GM12878 (cell line): ENCODE measurements around the gene SIX1. TPM values are rescaled to one million over a fixed set of nuclear protein-coding genes. Genes with fewer than 3 reads are reported as not detected.

Experiments
- ATAC-seq: fragments of 200-7000 bp; cut with Tn5 transposase; 3 replicates; pipeline ENCODE4 v1.9.1; 2020; ENCODE audit warnings: mild to moderate bottlenecking, moderate library complexity
- BruUV-seq: library from RNA; stranded (reverse); fragments of 400-500 nt; replicated peaks from 2 replicates; lab custom pipeline; 2021; lab: Mats Ljungman, UMichigan
- CTCF ChIA-PET: fragments of 300-600 bp; sonication (Branson Sonifier 250); formaldehyde crosslinking; extraction: SDS; loops from one replicate; lab custom pipeline; 2021; ENCODE audit warnings: inconsistent platforms; lab: Yijun Ruan, JAX
- POLR2A ChIA-PET: fragments of 350-600 bp; formaldehyde crosslinking; extraction: SDS; loops from one replicate; lab custom pipeline; 2021; ENCODE audit warnings: inconsistent platforms; lab: Charles Lee
- RAD21 ChIA-PET: fragments of 300-600 bp; sonication (Branson Sonifier 250); formaldehyde crosslinking; loops from one replicate; lab custom pipeline; 2023; ENCODE audit warnings: antibody characterized with exemption; ENCODE audit not compliant: unreplicated experiment; lab: Charles Lee
- SMC1A ChIA-PET: fragments of 300-600 bp; sonication (Branson Sonifier 250); formaldehyde crosslinking; loops from one replicate; lab custom pipeline; 2023; ENCODE audit not compliant: unreplicated experiment, uncharacterized antibody; lab: Charles Lee
- DNase-seq: peaks from one replicate; pipeline ENCODE4 v3.0.0-alpha.2; 2011; ENCODE audit warnings: low read depth, low spot score
- FAIRE-seq: peaks from 3 replicates; lab custom pipeline; 2011; peaks lifted over from hg19 to GRCh38; lab: Jason Lieb, UNC
- H2AFZ ChIP-seq: 2 replicates; pipeline ENCODE4 v1.6.0; 2011; ENCODE audit warnings: low read depth, low read length, control low read depth; ENCODE audit not compliant: control insufficient read depth
- H3K27ac ChIP-seq: 2 replicates; pipeline ENCODE4 v1.5.1; 2011; ENCODE audit warnings: control low read depth; ENCODE audit not compliant: control insufficient read depth, insufficient read depth
- H3K27me3 ChIP-seq, 2 experiments: replicated peaks in 1 of 2; 2 replicates each; pipeline versions ENCODE4 v1.6.0 to v1.6.1; 2011; ENCODE audit warnings: low read length in 1 of 2; ENCODE audit not compliant: control insufficient read depth in 2 of 2, insufficient read depth in 2 of 2
- H3K36me3 ChIP-seq, 2 experiments: 2 replicates each; pipeline ENCODE4 v1.5.1; 2011; ENCODE audit warnings: low read length in 1 of 2; ENCODE audit not compliant: control insufficient read depth in 2 of 2, insufficient read depth in 2 of 2
- H3K4me1 ChIP-seq: 2 replicates; pipeline ENCODE4 v1.6.1; 2011; ENCODE audit warnings: mild to moderate bottlenecking, low read length, moderate library complexity, mixed read lengths; ENCODE audit not compliant: control insufficient read depth, insufficient read depth
- H3K4me2 ChIP-seq: 2 replicates; pipeline ENCODE4 v1.6.0; 2011; ENCODE audit warnings: control low read depth; ENCODE audit not compliant: control insufficient read depth, insufficient read depth
- H3K4me3 ChIP-seq: fragments of 200-600 bp; sonication (generic); 2 replicates; pipeline ENCODE4 v1.5.1; 2016
- H3K79me2 ChIP-seq: 2 replicates; pipeline ENCODE4 v1.6.0; 2011; ENCODE audit warnings: low read length; ENCODE audit not compliant: control insufficient read depth, insufficient read depth
- H3K9ac ChIP-seq: 2 replicates; pipeline ENCODE4 v1.8.0; 2011; ENCODE audit warnings: low read length, control low read depth, mixed read lengths; ENCODE audit not compliant: control insufficient read depth, insufficient read depth
- H3K9me3 ChIP-seq: replicated peaks from 3 replicates; pipeline ENCODE4 v1.5.1; 2011; ENCODE audit warnings: mild to moderate bottlenecking, low read length; ENCODE audit not compliant: control insufficient read depth, insufficient read depth
- H4K20me1 ChIP-seq: 2 replicates; pipeline ENCODE4 v1.6.0; 2011; ENCODE audit not compliant: control insufficient read depth, insufficient read depth
- ATF7 ChIP-seq: fragments of 450-650 bp; IDR thresholded peaks from 2 replicates; pipeline ENCODE4 v1.6.1; 2016; ENCODE audit warnings: low read depth, mild to moderate bottlenecking
- DPF2 ChIP-seq: fragments of 450-650 bp; IDR thresholded peaks from 2 replicates; pipeline ENCODE4 v1.6.1; 2017; ENCODE audit warnings: mild to moderate bottlenecking
- EZH2 ChIP-seq: IDR thresholded peaks from 2 replicates; pipeline ENCODE4 v1.6.1; 2012; ENCODE audit warnings: low read depth, mild to moderate bottlenecking, control low read depth, inconsistent platforms, low read length, borderline replicate concordance; ENCODE audit not compliant: control insufficient read depth
- IRF3 ChIP-seq: fragments of 450-650 bp; IDR thresholded peaks from 2 replicates; pipeline ENCODE4 v1.6.1; 2014; ENCODE audit warnings: mild to moderate bottlenecking
- NRF1 ChIP-seq: conservative IDR thresholded peaks from 2 replicates; pipeline ENCODE4 v1.6.1; 2011; ENCODE audit warnings: mild to moderate bottlenecking, low read depth, low read length, improper control_type of control experiment
- RAD21 ChIP-seq: IDR thresholded peaks from 2 replicates; pipeline ENCODE4 v1.6.1; 2011; ENCODE audit warnings: mild to moderate bottlenecking, low read depth, low read length, moderate library complexity; ENCODE audit not compliant: insufficient read depth
- RCOR1 ChIP-seq: conservative IDR thresholded peaks from 2 replicates; pipeline ENCODE4 v1.6.1; 2012; ENCODE audit warnings: low read depth, low read length, improper control_type of control experiment
- SIN3A ChIP-seq: IDR thresholded peaks from 2 replicates; pipeline ENCODE4 v1.6.1; 2012; ENCODE audit warnings: low read depth, low read length, improper control_type of control experiment
- ZBTB4 ChIP-seq: fragments of 450-650 bp; formaldehyde crosslinking; IDR thresholded peaks from 2 replicates; pipeline ENCODE4 v1.4.0; 2022; ENCODE audit warnings: mild to moderate bottlenecking, moderate library complexity
- ZNF207 ChIP-seq: fragments of 450-650 bp; IDR thresholded peaks from 2 replicates; pipeline ENCODE4 v1.6.1; 2014; ENCODE audit warnings: antibody characterized with exemption, mild to moderate bottlenecking, borderline replicate concordance
- WGBS: methylation state at CpG from one replicate; pipeline ENCODE4 v1.1.6; 2016; ENCODE audit warnings: low lambda C conversion rate; ENCODE audit not compliant: insufficient replicate concordance, insufficient coverage; ENCODE audit errors: missing lambda C conversion rate; 5-methylcytosine and 5-hydroxymethylcytosine counted together
- in situ Hi-C: fragments of 300-500 bp; cut with MboI; formaldehyde crosslinking; loops from 9 replicates; pipeline ENCODE4 v1.14.3; 2018; ENCODE audit warnings: mixed read lengths
- intact Hi-C: fragments of 100-400 bp; cut with micrococcal nuclease; formaldehyde crosslinking; loops from one replicate; pipeline ENCODE4 v1.14.2; 2022; ENCODE audit not compliant: unreplicated experiment
- polyA plus RNA-seq, 11 experiments: library from polyadenylated mRNA; depleted of rRNA in 4 of 11; unstranded in 6 of 11; stranded (reverse) in 5 of 11; fragments of >200 nt; fragmentation: Nextera tagmentation in 4 of 11; fragmentation: Illumina TruSeq in 1 of 11; extraction: Ambion mirVana in 4 of 11; extraction: Trizol in 1 of 11; gene quantifications; 1 replicate in 1 of 11; 2 replicates in 10 of 11; pipeline versions ENCODE4 v1.2.1 to v1.2.3, GENCODE V29; 2011 to 2016; ENCODE audit warnings: inconsistent platforms in 2 of 11, missing spikeins in 2 of 11, low read depth in 1 of 11
- total RNA-seq, 4 experiments: library from RNA; depleted of rRNA in 3 of 4; stranded (reverse); fragments of >200 nt in 3 of 4; fragmentation: Illumina TruSeq in 1 of 4; extraction: Trizol in 1 of 4; gene quantifications; 2 replicates each; pipeline versions ENCODE4 v1.2.1 to v1.2.3, GENCODE V29; 2013 to 2021

SIX1 gene
- total and polyA plus RNA-seq, 10 of the 15 experiments (the other 5 are each of a cell fraction or from before 2014, with no cell fraction given) = 0.03 to 0.06 (median 0.05) TPM; not detected in 5

- TF ChIP-seq DPF2 = no peak
- TF ChIP-seq RAD21 = no peak
- no peak for TF ChIP-seq NRF1
- no peak for TF ChIP-seq SIN3A
- no peak for TF ChIP-seq ZBTB4 (CRISPR knock-in tag)
- TF ChIP-seq ATF7 = no peak
- no peak for TF ChIP-seq IRF3
- TF ChIP-seq, all 136 proteins: peak for 0
Measured at GRCh38 chr14:60622917-60623257, 26.4 kb downstream of the SIX1 start (continued).

GRCh38 chr14:60622210-60622916 is 26.9 kb downstream of the SIX1 start:
- no peak overlapping the region for H2AFZ ChIP-seq
- no peak overlapping the region for H3K27ac ChIP-seq
- no TSS peak for BruUV-seq
- ChIA-PET CTCF (interaction anchor here (3.8 to 5.4 kb wide), 2 partner anchors 404 to 630 kb away, joined by 36 to 72 read pairs; no protein-coding TSS in a partner anchor), RAD21 (no interaction called here), POLR2A (no interaction called here), SMC1A (no interaction called here)
- H4K20me1 ChIP-seq = no peaks in the 10 kb centered on the region
- no peak overlapping the region for H3K4me2 ChIP-seq
- H3K4me3 ChIP-seq = no peak overlapping the region
- H3K36me3 ChIP-seq = no peaks in the 10 kb centered on the region
- in situ Hi-C loops = no loop called here
- TF ChIP-seq EZH2 (no peak), RCOR1 (no peak), ZNF207 (no peak)
- TF ChIP-seq, all 136 proteins: peak for 0
- DNase-seq = no peak
- Histone ChIP-seq H3K4me1 (no peaks in the 10 kb centered on the region), H3K9me3 (no peaks in the 10 kb centered on the region), H3K27me3 (no peaks in the 10 kb centered on the region), H3K9ac (no peak overlapping the region), H3K79me2 (no peaks in the 10 kb centered on the region)
- intact Hi-C loops = no loop called here
- no peak for ATAC-seq
- no peak for FAIRE-seq
- WGBS = 16% methylated on average over 5 of the region's 5 CpGs
